ENCODE data around the gene UBE2G2.

Gene UBE2G2

DNA sequence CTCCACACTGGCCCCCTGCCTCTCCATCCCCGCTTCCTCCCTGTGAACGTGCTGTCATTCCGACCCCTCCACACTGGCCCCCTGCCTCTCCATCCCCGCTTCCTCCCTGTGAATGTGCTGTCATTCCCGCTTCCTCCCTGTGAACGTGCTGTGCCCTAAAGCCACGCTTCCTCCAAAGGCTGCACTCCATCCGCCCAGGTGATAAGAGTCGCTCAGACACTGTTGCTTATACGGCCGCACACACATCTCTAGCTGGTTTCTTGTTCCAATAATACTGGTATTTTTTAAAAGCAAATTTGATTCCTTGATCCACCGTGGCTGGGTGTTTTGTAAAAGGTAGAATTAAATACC is 51.0 kb downstream of the UBE2G2 start:
- no peak for DNase-seq (ENCODE audit: low read depth in 2 of 2)

DNA sequence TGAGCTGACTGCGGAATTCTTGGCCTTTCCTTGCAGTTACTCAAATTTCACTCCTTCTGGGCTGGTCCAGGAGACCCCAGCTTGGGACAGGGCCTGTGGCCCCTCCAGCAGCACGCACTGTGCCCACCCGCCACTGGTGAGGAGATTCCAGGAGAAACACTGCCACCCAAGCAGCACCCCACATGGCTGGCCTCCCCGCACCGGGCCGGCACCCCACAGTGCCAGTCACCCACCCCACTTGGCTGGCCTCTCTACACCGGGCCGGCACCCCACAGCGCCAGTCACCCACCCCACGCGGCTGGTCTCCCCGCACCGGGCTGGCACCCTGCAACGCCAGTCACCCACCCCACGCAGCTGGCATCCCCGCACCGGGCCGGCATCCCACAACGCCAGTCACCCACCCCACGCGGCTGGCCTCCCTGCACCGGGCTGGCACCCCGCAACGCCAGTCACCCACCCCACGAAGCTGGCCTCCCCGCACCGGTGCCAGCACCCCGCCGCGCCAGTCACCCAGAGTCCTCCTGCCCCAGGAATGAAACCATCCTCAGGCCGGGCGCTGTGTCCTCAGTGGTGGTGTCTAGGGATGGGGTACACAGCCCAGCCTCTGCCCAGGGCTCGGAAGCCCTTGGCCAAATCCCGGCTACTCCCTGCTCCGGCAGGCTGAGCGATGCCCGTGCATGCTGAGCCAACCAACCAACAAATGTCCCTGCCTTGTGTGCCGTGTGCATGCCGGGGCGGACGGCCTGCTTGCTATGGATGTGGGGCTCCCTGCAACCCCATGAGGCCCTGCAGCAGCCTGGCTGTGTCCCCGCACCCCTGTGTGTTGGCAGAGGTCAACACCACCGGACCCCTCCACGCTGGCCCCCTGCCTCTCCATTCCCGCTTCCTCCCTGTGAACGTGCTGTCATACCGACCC is 51.6 kb downstream of the UBE2G2 start:
- no peak for DNase-seq (ENCODE audit: low read depth in 2 of 2)

DNA sequence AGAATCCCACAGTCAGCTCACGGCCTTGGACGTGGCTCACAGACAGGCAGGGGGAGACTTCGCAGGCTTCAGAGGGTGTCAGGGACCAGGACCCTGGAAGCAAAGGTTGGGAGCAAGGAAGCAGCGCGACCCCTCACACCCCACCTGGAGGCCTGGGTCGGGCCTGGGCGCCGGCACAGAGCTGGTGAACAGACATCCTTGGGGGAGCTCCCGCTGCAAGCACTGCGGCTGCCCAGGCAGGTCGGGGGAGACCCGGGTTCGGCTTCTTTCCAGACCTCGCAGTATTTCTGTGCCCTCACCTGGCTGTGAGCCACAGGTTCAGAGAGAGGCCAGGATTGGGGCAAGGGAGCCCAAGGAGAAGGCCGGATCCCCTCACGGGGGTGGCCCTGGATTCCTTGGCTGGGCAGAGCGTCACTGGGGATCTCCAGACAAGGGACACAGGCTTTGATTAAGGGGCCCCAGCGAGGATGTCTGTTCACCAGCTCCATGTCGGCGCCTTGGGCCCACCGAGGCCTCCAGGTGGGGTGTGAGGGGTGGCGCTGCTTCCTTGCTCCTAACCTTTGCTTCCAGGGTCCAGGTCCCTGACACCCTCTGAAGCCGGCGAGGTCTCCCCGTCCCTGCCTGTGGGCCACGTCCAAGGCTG is 52.4 kb downstream of the UBE2G2 start:
- DNase-seq (ENCODE audit: low read depth in 2 of 2): no peak

DNA sequence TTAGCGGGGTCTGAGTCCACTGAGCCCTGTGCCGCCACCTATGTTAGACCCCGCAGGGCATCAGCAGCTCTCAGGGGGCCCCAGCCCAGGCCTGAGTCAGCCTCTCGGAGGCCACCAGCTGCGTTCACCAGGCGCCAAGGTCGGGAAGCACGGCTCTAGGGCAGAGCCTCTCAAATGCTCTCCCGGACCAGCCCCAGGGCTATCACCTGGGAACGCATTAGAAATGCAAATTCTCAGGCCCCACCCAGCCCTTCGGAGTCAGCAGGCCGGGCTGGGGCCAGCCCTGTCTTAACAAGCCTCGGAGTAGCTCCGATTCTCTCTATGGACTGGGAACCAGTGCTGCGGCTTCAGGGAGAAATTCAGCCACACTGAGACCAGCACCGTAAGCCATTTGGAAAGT is 53.0 kb downstream of the UBE2G2 start:
- DNase-seq (ENCODE audit: low read depth in 2 of 2): no peak

DNA sequence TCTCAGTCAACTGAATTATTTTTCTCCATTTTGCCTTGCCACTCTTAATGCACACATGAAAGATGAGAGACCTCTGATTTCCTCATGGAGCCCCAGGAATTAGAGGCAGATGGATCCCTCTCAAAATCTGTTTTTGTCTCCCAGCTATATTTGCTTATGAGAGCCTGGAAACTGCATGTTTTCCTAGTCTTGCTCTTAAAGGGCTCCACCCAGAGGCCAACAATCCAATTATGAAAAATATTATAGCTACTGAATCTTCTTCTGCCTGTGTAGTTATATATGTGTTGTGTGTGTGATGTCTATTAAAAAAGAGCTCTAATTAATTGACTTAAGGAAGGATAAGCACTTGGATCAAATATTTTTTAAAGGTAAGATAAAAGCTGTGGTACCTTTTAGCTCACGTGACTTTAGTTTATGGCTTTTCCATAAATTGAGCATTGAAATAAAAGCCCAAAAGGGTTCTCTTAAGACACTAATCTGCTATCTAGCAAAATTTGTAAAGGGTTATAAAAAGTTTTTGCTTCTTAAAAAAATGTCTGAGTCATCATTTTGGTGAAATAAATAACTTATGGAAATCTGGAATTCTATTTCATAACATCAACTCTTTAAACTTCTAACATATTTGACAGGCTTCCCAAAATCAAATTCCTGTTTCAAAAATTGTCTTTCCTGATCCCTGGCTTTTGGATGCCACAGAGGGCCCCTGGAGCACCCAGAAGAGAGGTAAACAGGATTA is 59.0 kb downstream of the UBE2G2 start:
- no peak for DNase-seq (ENCODE audit: low read depth in 2 of 2)

DNA sequence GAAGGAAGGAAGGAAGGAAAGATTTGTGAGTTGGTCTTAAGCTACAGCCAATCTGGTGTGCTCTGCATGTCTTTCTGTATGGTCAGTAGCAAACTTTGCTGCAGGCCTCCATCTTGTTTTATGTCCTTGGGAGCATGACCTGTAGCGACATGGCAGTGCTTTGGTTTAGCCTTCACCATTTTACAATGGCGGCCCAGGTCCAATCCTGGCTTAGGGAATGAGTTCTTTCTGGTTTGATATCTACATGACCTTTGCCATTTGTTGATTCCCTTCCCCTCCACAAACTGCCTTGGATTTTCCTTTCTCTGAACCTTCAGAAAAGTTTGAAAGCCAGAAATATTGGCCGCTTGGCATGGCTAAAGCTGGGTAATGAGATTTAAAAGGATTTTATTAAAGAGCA is 59.7 kb downstream of the UBE2G2 start:
- no peak for DNase-seq (ENCODE audit: low read depth in 2 of 2)

DNA sequence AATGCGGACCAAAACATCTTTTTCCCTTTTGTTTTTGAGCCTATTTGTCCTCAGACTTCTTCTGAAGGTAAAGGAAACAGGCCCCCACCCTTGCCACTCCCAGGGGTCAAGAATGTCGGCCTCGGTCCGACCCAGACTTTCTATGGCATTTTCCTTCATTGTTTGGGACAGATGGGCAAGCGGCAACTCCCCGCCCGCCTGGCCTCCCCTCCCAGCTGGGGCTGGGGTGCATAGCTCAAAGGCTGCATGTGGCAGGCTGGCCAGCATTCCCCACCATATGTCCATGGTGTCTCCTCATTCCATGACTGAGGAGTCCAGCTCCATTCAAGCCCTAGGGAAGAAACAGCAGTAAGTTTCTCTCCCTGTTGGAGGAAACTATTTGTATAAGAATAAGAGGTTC is 60.9 kb downstream of the UBE2G2 start:
- no peak for DNase-seq (ENCODE audit: low read depth in 2 of 2)

DNA sequence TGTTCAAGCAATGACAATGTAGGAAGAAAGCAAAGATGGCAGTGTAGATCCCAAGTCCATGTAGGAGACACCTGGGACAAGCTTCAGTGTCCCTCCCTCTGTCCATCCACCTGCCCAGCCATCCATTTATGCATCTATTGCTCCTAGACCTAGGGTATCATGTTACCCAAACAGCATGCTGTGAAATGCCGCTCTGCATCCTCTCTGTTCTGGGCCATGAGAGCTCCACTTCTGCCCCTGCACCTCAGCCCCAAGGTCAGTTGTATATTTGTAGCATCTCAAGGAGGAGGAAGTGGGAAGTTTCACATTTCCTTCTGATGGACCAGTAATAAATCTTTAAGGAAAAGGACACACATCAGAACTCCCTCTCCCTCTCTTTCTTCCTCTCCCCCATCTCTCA is 62.3 kb downstream of the UBE2G2 start:
- no peak for DNase-seq (ENCODE audit: low read depth in 2 of 2)

DNA sequence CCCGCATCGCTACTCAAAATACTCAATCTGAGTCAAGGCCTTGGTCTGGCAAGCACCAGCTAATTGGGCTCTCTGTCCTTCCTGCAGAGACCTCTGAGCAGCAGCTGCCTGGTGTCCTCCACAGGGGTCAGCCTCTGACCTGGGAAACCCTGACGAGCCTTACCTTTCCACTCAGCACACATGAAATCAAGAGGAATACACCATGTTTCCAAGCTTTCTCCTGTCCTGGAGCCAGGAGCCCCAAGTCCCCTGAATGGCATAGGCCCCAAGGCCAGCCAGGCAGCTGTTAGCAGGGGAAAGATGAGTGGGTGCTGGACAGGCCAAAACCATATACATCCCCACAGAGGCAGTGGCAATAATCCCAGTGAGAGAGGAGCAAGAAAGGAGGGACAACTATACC is 63.0 kb downstream of the UBE2G2 start:
- no peak for DNase-seq (ENCODE audit: low read depth in 2 of 2)

DNA sequence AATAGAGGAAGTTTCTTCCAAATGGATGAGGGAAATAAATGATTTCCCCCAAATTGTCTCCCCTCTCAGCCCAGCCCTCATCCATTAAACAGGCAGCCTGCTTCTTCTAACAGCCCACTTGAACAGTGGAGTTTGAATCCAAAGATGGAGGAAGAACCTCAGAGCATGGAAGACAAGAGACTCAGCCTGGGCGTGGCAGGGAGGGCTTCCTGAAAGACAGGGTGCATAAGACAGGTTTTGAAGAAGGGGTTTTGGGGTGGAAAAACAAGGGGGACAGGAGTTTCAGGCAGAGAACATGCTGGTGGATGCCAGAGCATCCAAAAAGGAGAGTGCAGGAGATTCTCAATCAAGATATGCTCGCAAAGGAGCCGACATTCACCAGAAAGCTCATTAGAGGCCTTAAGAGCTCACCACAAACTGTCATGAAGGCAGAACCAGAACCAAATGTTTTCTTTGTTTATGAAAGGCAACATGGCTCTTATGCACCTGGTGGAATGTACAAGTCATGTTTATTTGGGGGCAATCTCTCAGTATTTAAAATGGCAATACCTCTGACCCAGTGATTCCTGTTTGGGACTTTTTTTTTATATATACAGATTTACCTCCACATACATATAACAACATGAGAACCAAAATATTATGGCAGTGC is 63.8 kb downstream of the UBE2G2 start:
- DNase-seq (ENCODE audit: low read depth in 2 of 2): no peak

DNA sequence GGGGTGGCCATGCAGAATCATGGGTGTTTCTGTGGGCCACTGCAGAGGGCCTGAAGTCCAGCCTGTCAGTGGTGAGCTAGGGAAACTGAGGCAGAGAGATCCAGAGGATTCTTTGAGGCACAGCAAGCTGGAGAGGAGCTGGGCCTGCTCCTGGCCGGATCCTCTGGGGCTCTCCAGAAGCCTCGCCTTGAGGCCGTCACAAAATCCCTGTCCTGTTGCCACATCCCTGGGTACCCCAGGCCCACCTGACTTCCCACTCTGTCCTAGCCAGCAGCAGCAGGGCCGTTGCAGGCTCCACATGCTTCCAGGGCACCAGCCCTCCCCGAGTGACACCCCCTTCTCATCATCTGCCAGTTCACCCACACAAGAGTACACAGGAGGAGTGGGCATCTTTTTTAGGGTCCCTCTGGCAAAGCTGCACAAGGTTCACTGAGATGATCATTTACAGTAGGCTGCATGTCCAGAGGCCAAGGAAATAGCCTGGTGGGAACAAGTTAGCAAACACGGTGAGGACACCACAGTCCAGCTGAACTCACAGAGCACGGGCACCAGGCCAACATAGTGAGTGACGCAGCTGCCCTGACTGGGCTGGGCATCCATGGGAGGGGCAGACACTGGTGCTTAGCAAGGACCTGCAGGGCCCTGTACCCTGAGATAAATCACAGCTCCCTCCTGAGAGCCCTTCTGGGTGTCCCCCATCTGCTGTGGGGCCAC is 65.2 kb downstream of the UBE2G2 start:
- no peak for DNase-seq (ENCODE audit: low read depth in 2 of 2)

DNA sequence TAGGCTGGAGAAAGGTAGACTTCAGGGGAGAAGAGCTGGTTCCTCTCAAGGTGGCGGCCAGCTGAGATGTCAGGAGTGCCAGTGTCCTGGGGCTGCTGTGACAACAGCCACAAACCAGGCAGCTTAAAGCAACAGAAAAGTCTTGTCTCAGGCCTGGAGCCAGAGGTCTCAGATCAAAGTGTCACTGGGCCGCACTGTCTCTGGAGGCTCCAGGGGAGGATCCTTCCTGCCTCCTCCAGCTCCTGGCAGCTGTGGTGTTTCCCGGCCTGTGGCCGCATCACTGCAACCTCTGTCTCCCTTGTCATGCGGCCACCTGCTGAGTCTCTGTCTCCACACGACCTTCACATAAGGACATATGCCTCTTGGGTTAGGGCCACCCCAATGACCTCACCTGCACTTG is 65.8 kb downstream of the UBE2G2 start:
- DNase-seq (ENCODE audit: low read depth in 2 of 2): no peak

DNA sequence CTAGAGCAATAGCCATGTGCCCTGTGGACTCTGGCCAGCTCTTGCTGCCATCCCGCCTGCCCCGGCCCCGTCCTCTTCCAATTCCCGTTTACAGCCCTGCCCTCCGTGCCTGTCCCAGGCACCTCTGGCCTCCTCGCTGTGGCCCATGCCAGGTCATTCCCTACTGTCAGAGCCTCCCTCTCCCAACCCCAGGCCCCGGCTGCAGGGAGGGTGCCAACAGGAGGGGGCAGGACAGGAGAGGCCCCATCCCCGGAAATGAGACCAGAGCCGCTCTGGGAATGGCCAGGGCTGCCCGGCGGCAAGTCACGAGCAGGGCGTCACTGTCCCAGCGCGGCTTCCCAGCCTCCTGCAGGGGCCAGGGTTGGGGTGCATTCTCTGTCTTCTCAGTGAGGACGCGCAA is 66.8 kb downstream of the UBE2G2 start:
- no peak for DNase-seq (ENCODE audit: low read depth in 2 of 2)

DNA sequence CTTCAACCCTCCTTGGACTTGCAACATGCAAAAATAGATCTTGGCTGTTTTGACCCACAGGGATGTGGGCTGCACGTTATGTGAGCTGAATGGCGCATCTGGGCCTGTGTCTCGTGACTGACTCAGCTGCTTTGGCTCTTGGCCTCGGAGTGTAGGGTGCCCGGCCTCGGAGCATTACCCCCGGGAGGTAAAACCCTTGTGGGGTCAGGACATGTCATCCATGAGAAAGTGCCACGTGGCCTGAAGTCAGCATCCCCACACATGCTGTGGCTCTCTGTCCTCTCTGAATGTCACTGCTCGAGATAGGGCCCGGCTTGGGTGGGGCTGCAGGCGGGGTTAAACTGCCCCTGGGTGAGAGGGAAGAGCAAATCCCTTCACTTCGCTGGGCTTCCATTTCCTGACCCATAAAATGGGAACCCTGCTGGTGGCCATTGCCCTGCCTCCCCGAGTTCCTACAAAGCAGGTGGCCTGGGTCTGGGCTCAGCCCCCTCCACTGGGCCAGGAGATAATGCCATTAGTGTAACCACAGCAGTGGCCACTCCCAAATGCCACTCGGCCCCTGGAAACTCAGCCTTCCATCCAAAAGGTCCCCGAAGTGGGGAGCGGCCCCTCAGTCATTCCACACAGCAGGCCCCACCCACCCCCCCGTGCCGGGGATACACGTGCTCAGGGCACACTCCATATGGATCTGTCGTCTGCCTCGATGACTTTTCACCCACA is 67.4 kb downstream of the UBE2G2 start:
- DNase-seq (ENCODE audit: low read depth in 2 of 2): no peak

DNA sequence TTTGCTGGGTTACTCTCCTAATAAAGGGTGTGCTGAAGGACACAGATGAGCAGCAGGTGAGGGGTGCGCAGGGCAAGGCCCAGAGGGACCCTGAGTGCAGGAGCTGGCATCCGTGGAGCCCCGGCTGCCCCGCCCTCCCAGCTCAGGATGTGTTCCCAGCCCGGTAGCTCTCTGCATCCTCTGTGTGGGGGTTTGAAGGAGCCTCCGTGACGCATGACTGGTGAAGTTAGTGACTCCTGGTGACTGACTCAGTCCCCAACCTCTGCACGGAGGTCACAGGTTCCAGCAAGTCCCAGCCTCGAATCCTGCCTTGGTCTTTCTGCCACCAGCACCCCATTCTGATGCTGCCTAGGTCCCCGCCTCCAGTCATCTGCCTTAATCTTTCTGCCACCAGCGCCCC is 68.7 kb downstream of the UBE2G2 start:
- DNase-seq (ENCODE audit: low read depth in 2 of 2): no peak

DNA sequence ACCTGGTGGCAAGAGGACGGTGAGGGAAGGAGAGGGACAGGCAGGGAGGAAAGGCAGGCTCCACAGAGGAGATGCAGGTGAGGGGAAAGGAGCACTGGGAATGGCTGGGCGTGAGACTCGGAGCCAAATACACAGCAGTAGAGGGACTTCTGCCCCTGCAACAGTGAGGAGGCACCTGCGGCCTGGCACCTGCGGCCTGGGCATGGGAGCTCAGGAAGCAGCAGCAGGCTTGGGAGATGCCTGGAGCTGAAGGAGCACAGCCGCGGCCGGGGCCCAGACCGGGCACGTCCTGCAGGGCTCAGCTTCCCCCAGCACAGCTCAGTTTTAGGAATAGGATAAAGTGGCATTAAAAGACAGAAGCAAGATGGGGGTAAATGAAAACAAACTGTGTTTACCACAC is 69.4 kb downstream of the UBE2G2 start:
- no peak for DNase-seq (ENCODE audit: low read depth in 2 of 2)

DNA sequence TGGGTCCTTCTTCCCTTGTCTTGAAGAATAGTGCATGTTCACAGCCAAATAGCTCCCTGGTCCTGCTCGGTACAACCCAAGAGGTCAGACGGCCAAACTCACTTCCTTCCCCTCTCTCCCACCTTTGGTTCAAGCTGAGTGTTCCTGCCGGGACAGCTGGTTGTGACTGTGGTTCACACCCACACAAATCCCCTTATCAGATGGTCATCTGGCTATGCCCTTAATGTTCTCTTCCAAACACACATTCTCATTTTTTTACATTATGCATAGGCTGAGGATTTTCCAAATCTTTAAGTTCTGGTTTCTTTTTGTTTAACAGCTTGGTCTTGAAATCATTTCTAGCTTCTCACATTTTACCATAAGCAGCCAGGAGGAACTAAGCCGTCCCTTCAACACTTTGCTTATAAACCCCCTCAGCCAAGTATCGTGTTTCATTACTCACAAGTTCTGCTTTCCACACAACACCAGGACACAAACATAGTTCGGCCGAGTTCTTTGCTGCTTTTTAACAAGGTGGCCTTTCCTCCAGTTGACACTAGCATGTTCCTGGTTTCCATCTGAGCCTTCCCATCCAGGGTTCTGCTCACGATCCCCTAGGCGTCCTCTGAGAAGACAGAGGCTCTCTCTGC is 70.6 kb downstream of the UBE2G2 start:
- no peak for DNase-seq (ENCODE audit: low read depth in 2 of 2)

DNA sequence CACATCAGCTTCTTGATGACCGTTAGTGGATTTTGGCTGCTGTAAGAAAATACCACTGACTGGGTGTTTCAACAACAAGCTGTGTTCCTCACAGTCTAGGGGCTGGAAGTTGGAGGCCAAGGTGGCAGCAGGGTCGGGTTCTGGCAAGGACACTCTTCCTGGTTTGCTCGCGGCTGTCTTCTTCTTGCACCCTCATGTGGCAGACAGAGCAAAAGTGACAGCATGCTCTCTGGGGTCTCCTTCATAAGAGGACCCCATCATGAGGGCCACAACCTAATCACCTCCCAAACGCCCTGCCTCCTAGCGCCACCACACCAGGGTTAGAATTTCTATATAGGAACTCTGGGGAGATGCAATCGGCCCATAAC is 71.6 kb downstream of the UBE2G2 start:
- DNase-seq (ENCODE audit: low read depth in 2 of 2): no peak

DNA sequence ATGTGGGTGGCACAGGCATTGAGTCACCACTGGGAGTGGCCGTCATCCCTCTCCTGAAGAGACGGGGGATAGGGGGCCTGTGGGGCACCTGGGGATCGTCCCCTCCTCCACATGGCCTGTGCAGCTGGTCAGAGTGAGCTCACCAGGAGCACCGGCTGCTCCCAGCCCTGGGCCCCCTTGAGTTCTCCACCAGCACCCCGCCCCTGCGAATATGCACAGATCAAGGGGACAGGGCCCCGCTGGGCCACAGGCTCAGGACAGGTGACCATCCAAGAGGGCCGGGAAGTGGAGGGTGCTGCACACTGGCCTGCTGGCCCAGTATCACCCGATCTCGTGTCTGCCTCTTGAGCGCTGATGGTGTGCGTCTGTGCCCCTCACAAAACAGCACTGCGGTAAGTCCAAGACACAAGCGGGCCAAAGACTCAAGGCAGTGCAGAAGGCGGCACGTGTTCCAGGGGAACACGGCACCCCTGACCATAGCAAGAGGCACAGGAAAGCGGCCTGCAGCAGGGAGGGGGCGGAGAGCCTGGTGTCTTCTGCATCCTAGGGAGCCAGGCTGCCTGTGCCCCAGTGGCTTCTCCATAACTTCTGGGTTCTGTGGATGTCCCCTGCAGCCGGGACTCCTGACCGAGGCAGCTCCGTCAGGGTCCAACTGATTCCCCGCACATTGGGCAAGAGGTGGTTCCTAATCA is 72.1 kb downstream of the UBE2G2 start:
- DNase-seq (ENCODE audit: low read depth in 2 of 2): no peak

DNA sequence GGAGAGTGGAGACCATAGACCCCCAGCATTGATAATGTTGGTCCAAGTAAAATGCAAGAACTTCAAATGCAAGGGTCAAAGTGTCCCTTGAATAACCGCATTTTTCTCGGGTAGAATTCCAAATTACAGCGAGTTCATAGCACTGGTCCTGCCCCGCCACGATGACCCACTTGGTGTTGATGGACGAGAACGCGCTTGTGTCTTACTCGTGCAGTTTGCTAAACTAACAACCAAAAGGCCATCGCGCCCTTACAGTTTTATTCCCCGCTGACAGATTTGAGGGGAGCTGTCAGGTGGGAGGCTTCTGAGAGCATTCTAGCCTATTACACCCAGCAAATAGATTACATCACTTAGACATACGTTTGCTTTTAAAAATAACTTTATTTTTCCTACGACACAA is 72.9 kb downstream of the UBE2G2 start:
- DNase-seq (ENCODE audit: low read depth in 2 of 2): no peak
